Adipocyte (in vitro differentiated cells): ENCODE results near the gene TMEM187.

ENCODE experiments used
- DNase-seq: peaks from one replicate; pipeline ENCODE4 v3.0.0-alpha.2; 2015; ENCODE audit warnings: low read depth
- H3K27me3 ChIP-seq: replicated peaks from 2 replicates; pipeline ENCODE4 v1.7.0; 2013; ENCODE audit warnings: mild to moderate bottlenecking, low read length, moderate library complexity; ENCODE audit not compliant: control insufficient read depth, insufficient read depth
- H3K36me3 ChIP-seq: 2 replicates; pipeline ENCODE4 v1.7.0; 2013; ENCODE audit warnings: low read length, mild to moderate bottlenecking, moderate library complexity; ENCODE audit not compliant: control insufficient read depth, insufficient read depth, severe bottlenecking
- H3K4me1 ChIP-seq: 2 replicates; pipeline ENCODE4 v1.7.0; 2013; ENCODE audit warnings: mild to moderate bottlenecking, low read length, moderate library complexity; ENCODE audit not compliant: control insufficient read depth, insufficient read depth
- H3K4me3 ChIP-seq: 2 replicates; pipeline ENCODE4 v1.7.0; 2013; ENCODE audit warnings: mild to moderate bottlenecking, low read length, moderate library complexity
- H3K9ac ChIP-seq: 2 replicates; pipeline ENCODE4 v1.7.0; 2013; ENCODE audit warnings: mild to moderate bottlenecking, low read length, moderate library complexity
- H3K9me3 ChIP-seq: 2 replicates; pipeline ENCODE4 v1.7.0; 2013; ENCODE audit warnings: mild to moderate bottlenecking, low read length, moderate library complexity; ENCODE audit not compliant: control insufficient read depth

Gene TMEM187

GRCh38 chrX:154028502-154029184 lies 56.1 kb downstream of the TMEM187 start:
- H3K9ac ChIP-seq = no peak overlapping the region
- no peaks in the 10 kb centered on the region for H3K9me3 ChIP-seq
- H3K27me3 ChIP-seq = no peaks in the 10 kb centered on the region
- H3K4me3 ChIP-seq = no peak overlapping the region
- H3K4me1 ChIP-seq = peaks cover 3% of the 10 kb centered on the region
- peaks cover 16% of the 10 kb centered on the region for H3K36me3 ChIP-seq
- DNase-seq = no peak

- H3K9ac ChIP-seq = no peak overlapping the region
- peaks cover 3% of the 10 kb centered on the region for H3K4me1 ChIP-seq
- no peaks in the 10 kb centered on the region for H3K27me3 ChIP-seq
- DNase-seq = no peak
- no peak overlapping the region for H3K4me3 ChIP-seq
- H3K36me3 ChIP-seq = peaks cover 16% of the 10 kb centered on the region
- no peaks in the 10 kb centered on the region for H3K9me3 ChIP-seq
These were observed 56.9 kb downstream of the TMEM187 start for GRCh38 chrX:154029439-154029838.

- H3K27me3 ChIP-seq = no peaks in the 10 kb centered on the region
- no peak overlapping the region for H3K9ac ChIP-seq
- H3K4me3 ChIP-seq = no peak overlapping the region
- DNase-seq = no peak
- no peaks in the 10 kb centered on the region for H3K9me3 ChIP-seq
- H3K4me1 ChIP-seq = peaks cover 3% of the 10 kb centered on the region
- peaks cover 19% of the 10 kb centered on the region for H3K36me3 ChIP-seq
These were observed 57.7 kb downstream of the TMEM187 start for GRCh38 chrX:154030266-154030665.

- peaks cover 19% of the 10 kb centered on the region for H3K36me3 ChIP-seq
- H3K4me1 ChIP-seq = peaks cover 3% of the 10 kb centered on the region
- no peak overlapping the region for H3K9ac ChIP-seq
- H3K4me3 ChIP-seq = no peak overlapping the region
- no peak for DNase-seq
- no peaks in the 10 kb centered on the region for H3K9me3 ChIP-seq
- H3K27me3 ChIP-seq = no peaks in the 10 kb centered on the region
These were observed 58.3 kb downstream of the TMEM187 start for GRCh38 chrX:154030715-154031305.

- DNase-seq = no peak
- Histone ChIP-seq H3K9ac (no peak overlapping the region), H3K4me1 (no peaks in the 10 kb centered on the region), H3K9me3 (no peaks in the 10 kb centered on the region), H3K27me3 (no peaks in the 10 kb centered on the region), H3K4me3 (no peak overlapping the region), H3K36me3 (peaks cover 19% of the 10 kb centered on the region)
These were observed 59.6 kb downstream of the TMEM187 start for GRCh38 chrX:154032160-154032559.

- no peak for DNase-seq
- Histone ChIP-seq H3K9me3 (no peaks in the 10 kb centered on the region), H3K4me3 (no peak overlapping the region), H3K4me1 (no peaks in the 10 kb centered on the region), H3K9ac (no peak overlapping the region), H3K36me3 (peaks cover 19% of the 10 kb centered on the region), H3K27me3 (no peaks in the 10 kb centered on the region)
These were observed 60.1 kb downstream of the TMEM187 start for GRCh38 chrX:154032653-154033052.
